RWPE2 (cell line): Measurements from ENCODE around the gene AKNAD1.

ENCODE experiments used
- ATAC-seq: fragments of 200-7000 bp; cut with Tn5 transposase; 3 replicates; pipeline ENCODE4 v1.9.1; 2021; ENCODE audit warnings: low read depth
- DNase-seq: peaks from one replicate; pipeline ENCODE4 v3.0.0-alpha.2; 2020; ENCODE audit warnings: low spot score
- H3K27ac ChIP-seq: fragments of 450-650 bp; 2 replicates; pipeline ENCODE4 v1.5.1; 2017; ENCODE audit warnings: mild to moderate bottlenecking; ENCODE audit not compliant: poor library complexity, severe bottlenecking
- H3K27me3 ChIP-seq: fragments of 250-450 bp; sonication (Bioruptor Pico); 2 replicates; pipeline ENCODE4 v1.5.1; 2021; ENCODE audit warnings: mild to moderate bottlenecking, moderate library complexity; ENCODE audit not compliant: insufficient read depth, poor library complexity, severe bottlenecking
- H3K36me3 ChIP-seq: fragments of 250-450 bp; sonication (Bioruptor Pico); 2 replicates; pipeline ENCODE4 v1.5.1; 2020; ENCODE audit warnings: low read depth, mild to moderate bottlenecking, moderate library complexity
- H3K4me1 ChIP-seq: fragments of 250-450 bp; sonication (Bioruptor Pico); 2 replicates; pipeline ENCODE4 v1.5.1; 2021; ENCODE audit warnings: mild to moderate bottlenecking, moderate library complexity; ENCODE audit not compliant: insufficient read depth, poor library complexity, severe bottlenecking
- H3K4me3 ChIP-seq: fragments of 250-450 bp; sonication (Bioruptor Pico); 2 replicates; pipeline ENCODE4 v1.5.1; 2021; ENCODE audit warnings: mild to moderate bottlenecking, moderate library complexity; ENCODE audit not compliant: severe bottlenecking
- H3K9me3 ChIP-seq: fragments of 250-450 bp; sonication (Bioruptor Pico); 2 replicates; pipeline ENCODE4 v1.5.1; 2021; ENCODE audit warnings: mild to moderate bottlenecking, moderate library complexity; ENCODE audit not compliant: severe bottlenecking
- CTCF ChIP-seq: fragments of 450-650 bp; IDR thresholded peaks from one replicate; pipeline ENCODE4 v1.5.1; 2017; ENCODE audit warnings: mild to moderate bottlenecking, moderate library complexity; ENCODE audit not compliant: poor library complexity, severe bottlenecking

AKNAD1 gene

GRCh38 chr1:108851567-108851966 lies 5.3 kb downstream of the AKNAD1 start:
- peaks cover 2% of the 10 kb centered on the region for H3K9me3 ChIP-seq
- no peak for TF ChIP-seq CTCF
- no peak for DNase-seq
- no peaks in the 10 kb centered on the region for H3K36me3 ChIP-seq
- H3K27ac ChIP-seq, result no peak overlapping the region
- H3K4me1 ChIP-seq, result no peaks in the 10 kb centered on the region
- ATAC-seq, result no peak
- H3K4me3 ChIP-seq, result no peak overlapping the region
- H3K27me3 ChIP-seq, result no peaks in the 10 kb centered on the region

GRCh38 chr1:108850929-108851328 lies 6.0 kb downstream of the AKNAD1 start:
- Histone ChIP-seq H3K4me3 (no peak overlapping the region), H3K27ac (no peak overlapping the region), H3K36me3 (no peaks in the 10 kb centered on the region), H3K27me3 (no peaks in the 10 kb centered on the region), H3K4me1 (peaks cover 5% of the 10 kb centered on the region), H3K9me3 (peaks cover 2% of the 10 kb centered on the region)
- ATAC-seq, result no peak
- no peak for DNase-seq
- TF ChIP-seq CTCF, result no peak

- TF ChIP-seq CTCF, result no peak
- no peaks in the 10 kb centered on the region for H3K27me3 ChIP-seq
- ATAC-seq (no peak), DNase-seq (no peak)
- H3K9me3 ChIP-seq, result peaks cover 2% of the 10 kb centered on the region
- H3K4me3 ChIP-seq, result no peak overlapping the region
- H3K36me3 ChIP-seq, result no peaks in the 10 kb centered on the region
- peaks cover 11% of the 10 kb centered on the region for H3K4me1 ChIP-seq
- H3K27ac ChIP-seq, result no peak overlapping the region
Measured at GRCh38 chr1:108848806-108849205, 8.1 kb downstream of the AKNAD1 start.

- peaks cover 2% of the 10 kb centered on the region for H3K9me3 ChIP-seq
- no peaks in the 10 kb centered on the region for H3K27me3 ChIP-seq
- DNase-seq (no peak), ATAC-seq (no peak)
- H3K4me3 ChIP-seq, result no peak overlapping the region
- H3K4me1 ChIP-seq, result peaks cover 11% of the 10 kb centered on the region
- TF ChIP-seq CTCF, result no peak
- no peaks in the 10 kb centered on the region for H3K36me3 ChIP-seq
- no peak overlapping the region for H3K27ac ChIP-seq
Measured at GRCh38 chr1:108847494-108847893, 9.4 kb downstream of the AKNAD1 start.

GRCh38 chr1:108845991-108846390 lies 10.9 kb downstream of the AKNAD1 start:
- DNase-seq (no peak), ATAC-seq (peak; percentile 73)
- no peaks in the 10 kb centered on the region for H3K36me3 ChIP-seq
- TF ChIP-seq CTCF, result no peak
- peak overlapping the region; percentile 56 for H3K27ac ChIP-seq
- peaks cover 11% of the 10 kb centered on the region for H3K4me1 ChIP-seq
- H3K4me3 ChIP-seq, result no peak overlapping the region
- no peaks in the 10 kb centered on the region for H3K27me3 ChIP-seq
- peaks cover 2% of the 10 kb centered on the region for H3K9me3 ChIP-seq
